H1 (cell line): ENCODE measurements around the gene TIAM2. TPM values are rescaled to one million over a fixed set of nuclear protein-coding genes. Genes with fewer than 3 reads are reported as not detected.

Source experiments
- CTCF ChIA-PET: fragments of 300-600 bp; sonication (Branson Sonifier 250); formaldehyde crosslinking; loops from one replicate; lab custom pipeline; 2021; ENCODE audit not compliant: partially characterized antibody; lab: Charles Lee
- POLR2A ChIA-PET: fragments of 300-600 bp; sonication (Branson Sonifier 250); formaldehyde crosslinking; loops from one replicate; lab custom pipeline; 2021; ENCODE audit warnings: inconsistent platforms; ENCODE audit not compliant: partially characterized antibody; lab: Charles Lee
- DNase-seq, 2 experiments: peaks; one replicate each; pipeline versions ENCODE4 v3.0.0 to v3.0.0-alpha.2; 2010 to 2022; ENCODE audit warnings: low spot score in 2 of 2, low read depth in 1 of 2, mixed read lengths in 1 of 2
- FAIRE-seq: peaks from 2 replicates; lab custom pipeline; 2011; peaks lifted over from hg19 to GRCh38; lab: Jason Lieb, UNC
- H2AFZ ChIP-seq: 2 replicates; pipeline ENCODE4 v1.8.1; 2012; ENCODE audit warnings: low read length, inconsistent platforms
- H2AK5ac ChIP-seq: 2 replicates; pipeline ENCODE4 v1.6.1; 2013; ENCODE audit warnings: low read depth, low read length
- H2BK120ac ChIP-seq: replicated peaks from 2 replicates; pipeline ENCODE3; 2013; ENCODE audit warnings: low read depth, low read length, inconsistent platforms
- H2BK12ac ChIP-seq: 2 replicates; pipeline ENCODE4 v1.6.1; 2013; ENCODE audit warnings: low read depth, low read length
- H2BK15ac ChIP-seq: 2 replicates; pipeline ENCODE4 v1.6.1; 2013; ENCODE audit warnings: low read length
- H2BK20ac ChIP-seq: 2 replicates; pipeline ENCODE4 v1.6.1; 2013; ENCODE audit warnings: low read length
- H2BK5ac ChIP-seq: 2 replicates; pipeline ENCODE4 v1.6.1; 2013; ENCODE audit warnings: low read depth, low read length
- H3K14ac ChIP-seq: 2 replicates; pipeline ENCODE4 v1.6.1; 2013; ENCODE audit warnings: inconsistent platforms; ENCODE audit not compliant: insufficient read length
- H3K18ac ChIP-seq: 2 replicates; pipeline ENCODE4 v1.6.1; 2013; ENCODE audit warnings: low read length; ENCODE audit errors: extremely low read depth
- H3K23ac ChIP-seq: 2 replicates; pipeline ENCODE4 v1.6.1; 2013; ENCODE audit warnings: inconsistent platforms; ENCODE audit not compliant: insufficient read length
- H3K23me2 ChIP-seq: 2 replicates; pipeline ENCODE4 v1.6.1; 2013; ENCODE audit warnings: low read depth, low read length
- H3K27ac ChIP-seq: 2 replicates; pipeline ENCODE4 v1.6.1; 2011; ENCODE audit warnings: low read depth, low read length, inconsistent platforms
- H3K27me3 ChIP-seq, 4 experiments: replicated peaks in 1 of 4; 1 replicate in 1 of 4; 2 replicates in 3 of 4; pipeline versions ENCODE4 v1.6.1 to v1.8.1; 2011 to 2013; ENCODE audit warnings: low read length in 3 of 4, mild to moderate bottlenecking in 3 of 4, inconsistent platforms in 2 of 4, mixed read lengths in 2 of 4, moderate library complexity in 1 of 4; ENCODE audit not compliant: control insufficient read depth in 3 of 4, insufficient read depth in 3 of 4; ENCODE audit errors: extremely low read depth in 1 of 4
- H3K36me3 ChIP-seq, 4 experiments: 2 replicates each; pipeline versions ENCODE4 v1.6.1 to v1.8.1; 2011 to 2013; ENCODE audit warnings: mild to moderate bottlenecking in 4 of 4, low read length in 3 of 4, moderate library complexity in 2 of 4, control low read depth in 1 of 4, inconsistent platforms in 1 of 4; ENCODE audit not compliant: insufficient read depth in 4 of 4, control insufficient read depth in 2 of 4
- H3K4ac ChIP-seq: replicated peaks from 2 replicates; pipeline ENCODE3; 2013; ENCODE audit warnings: low read length, low read depth, mixed read lengths, inconsistent platforms; ENCODE audit not compliant: insufficient read length
- H3K4me1 ChIP-seq, 4 experiments: replicated peaks in 1 of 4; 1 replicate in 1 of 4; 2 replicates in 3 of 4; pipeline versions ENCODE4 v1.6.1 to v1.8.1; 2011 to 2013; ENCODE audit warnings: low read length in 3 of 4, inconsistent platforms in 2 of 4, mixed read lengths in 1 of 4; ENCODE audit not compliant: insufficient read depth in 4 of 4, control insufficient read depth in 3 of 4
- H3K4me2 ChIP-seq, 2 experiments: 2 replicates each; pipeline versions ENCODE4 v1.6.1 to v1.8.1; 2011 to 2013; ENCODE audit warnings: low read depth in 2 of 2, low read length in 2 of 2, control low read depth in 1 of 2, inconsistent platforms in 1 of 2, mild to moderate bottlenecking in 1 of 2; ENCODE audit not compliant: insufficient read depth in 1 of 2
- H3K4me3 ChIP-seq, 4 experiments: fragments of 200-600, 300-600 bp in 1 of 4; sonication (generic), shearing (Covaris generic), sonication (Bioruptor Twin) in 1 of 4; 2 replicates each; pipeline versions ENCODE4 v1.5.1 to v1.8.1; 2011 to 2016; ENCODE audit warnings: low read length in 4 of 4, low read depth in 3 of 4, control low read depth in 2 of 4, inconsistent platforms in 2 of 4, mild to moderate bottlenecking in 2 of 4, mixed read lengths in 1 of 4, moderate library complexity in 1 of 4; ENCODE audit not compliant: insufficient read depth in 2 of 4; ENCODE audit errors: extremely low read depth in 1 of 4
- H3K56ac ChIP-seq: replicated peaks from 2 replicates; pipeline ENCODE3; 2013; ENCODE audit warnings: low read depth, mild to moderate bottlenecking, mixed read lengths, low read length, inconsistent platforms; ENCODE audit not compliant: insufficient read length
- H3K79me1 ChIP-seq: 2 replicates; pipeline ENCODE4 v1.6.1; 2013; ENCODE audit warnings: low read depth, low read length, control low read depth
- H3K79me2 ChIP-seq, 2 experiments: 2 replicates each; pipeline versions ENCODE4 v1.6.1 to v1.8.1; 2012 to 2013; ENCODE audit warnings: low read length in 2 of 2, mild to moderate bottlenecking in 2 of 2, inconsistent platforms in 1 of 2; ENCODE audit not compliant: insufficient read depth in 2 of 2, control insufficient read depth in 1 of 2
- H3K9ac ChIP-seq, 4 experiments: replicated peaks in 1 of 4; 1 replicate in 1 of 4; 2 replicates in 3 of 4; pipeline versions ENCODE4 v1.6.1 to v1.8.1; 2011 to 2013; ENCODE audit warnings: low read depth in 3 of 4, low read length in 3 of 4, control low read depth in 2 of 4, mild to moderate bottlenecking in 2 of 4, moderate library complexity in 2 of 4, inconsistent platforms in 1 of 4; ENCODE audit errors: extremely low read depth in 1 of 4
- H3K9me3 ChIP-seq, 2 experiments: 2 replicates each; pipeline versions ENCODE4 v1.6.1 to v1.8.1; 2012 to 2013; ENCODE audit warnings: mild to moderate bottlenecking in 2 of 2, moderate library complexity in 2 of 2, control low read depth in 1 of 2, inconsistent platforms in 1 of 2, low read depth in 1 of 2, low read length in 1 of 2, mixed read lengths in 1 of 2; ENCODE audit not compliant: insufficient read depth in 2 of 2
- H4K20me1 ChIP-seq, 2 experiments: replicated peaks in 1 of 2; 2 replicates each; pipeline versions ENCODE3 to v1.8.1; 2011 to 2013; ENCODE audit warnings: inconsistent platforms in 2 of 2, low read length in 2 of 2, mild to moderate bottlenecking in 1 of 2; ENCODE audit not compliant: insufficient read depth in 2 of 2, control insufficient read depth in 1 of 2
- H4K5ac ChIP-seq: 2 replicates; pipeline ENCODE4 v1.6.1; 2013; ENCODE audit warnings: low read length, low read depth, mixed read lengths, inconsistent platforms; ENCODE audit not compliant: insufficient read length
- H4K8ac ChIP-seq: 2 replicates; pipeline ENCODE4 v1.8.0; 2013; ENCODE audit warnings: mild to moderate bottlenecking, moderate library complexity, low read length, inconsistent platforms; ENCODE audit not compliant: insufficient read depth; ENCODE audit errors: extremely low read depth
- H4K91ac ChIP-seq: replicated peaks from 2 replicates; pipeline ENCODE3; 2013; ENCODE audit warnings: low read length, mixed read lengths, inconsistent platforms; ENCODE audit not compliant: insufficient read length
- BCL11A ChIP-seq, 2 experiments: IDR thresholded peaks; one replicate each; pipeline ENCODE4 v1.6.1; 2011; ENCODE audit warnings: low read depth in 2 of 2, low read length in 2 of 2, mild to moderate bottlenecking in 2 of 2
- CREB1 ChIP-seq: IDR thresholded peaks from 2 replicates; pipeline ENCODE4 v1.6.1; 2012; ENCODE audit warnings: inconsistent platforms
- GTF2F1 ChIP-seq: IDR thresholded peaks from 2 replicates; pipeline ENCODE4 v1.6.1; 2012; ENCODE audit warnings: low read depth, low read length, improper control_type of control experiment, borderline replicate concordance
- KDM4A ChIP-seq: IDR thresholded peaks from one replicate; pipeline ENCODE4 v1.7.1; 2012; ENCODE audit warnings: low read depth, mild to moderate bottlenecking, moderate library complexity, low read length, inconsistent platforms; ENCODE audit not compliant: severe bottlenecking
- MAFK ChIP-seq: IDR thresholded peaks from 2 replicates; pipeline ENCODE4 v1.6.1; 2012; ENCODE audit warnings: low read depth, mild to moderate bottlenecking, improper control_type of control experiment, low read length
- NRF1 ChIP-seq: IDR thresholded peaks from 2 replicates; pipeline ENCODE4 v1.6.1; 2011; ENCODE audit warnings: mild to moderate bottlenecking, low read depth, low read length, improper control_type of control experiment
- SAP30 ChIP-seq: fragments of 300-600 bp; sonication (generic); IDR thresholded peaks from 2 replicates; pipeline ENCODE4 v1.7.1; 2012; ENCODE audit warnings: low read length, moderate library complexity, mild to moderate bottlenecking, inconsistent platforms; ENCODE audit not compliant: insufficient read depth, insufficient replicate concordance
- SIRT6 ChIP-seq: IDR thresholded peaks from one replicate; pipeline ENCODE4 v1.7.1; 2012; ENCODE audit warnings: low read length, inconsistent platforms
- SP4 ChIP-seq: IDR thresholded peaks from 2 replicates; pipeline ENCODE4 v1.6.1; 2012; ENCODE audit warnings: low read length, inconsistent platforms
- WGBS, 2 experiments: shearing (Covaris generic) in 1 of 2; methylation state at CpG; one replicate each; pipeline versions ENCODE4 v1.1.6 to v1.1.7; 2013 to 2015; ENCODE audit warnings: low lambda C conversion rate in 2 of 2, mixed read lengths in 2 of 2, inconsistent platforms in 1 of 2, low coverage in 1 of 2, missing lambda C conversion rate in 1 of 2; ENCODE audit not compliant: insufficient replicate concordance in 2 of 2, insufficient coverage in 1 of 2, insufficient read length in 1 of 2; ENCODE audit errors: extremely low coverage in 1 of 2, missing lambda C conversion rate in 1 of 2; 5-methylcytosine and 5-hydroxymethylcytosine counted together
- polyA plus RNA-seq, 7 experiments: library from polyadenylated mRNA; depleted of rRNA in 3 of 7; stranded (reverse) in 5 of 7; unstranded in 2 of 7; fragments of >200 nt in 5 of 7; fragments of 200-250 nt in 2 of 7; gene quantifications; 1 replicate in 5 of 7; 2 replicates in 1 of 7; 4 replicates in 1 of 7; pipeline versions ENCODE4 v1.2.1 to v1.2.3, GENCODE V29; 2011 to 2013; ENCODE audit warnings: missing spikeins in 2 of 7, mixed read lengths in 2 of 7
- total RNA-seq: library from RNA; stranded (reverse); fragmentation: NEBNext Ultra II Directional; extraction: Animal tissue kit (Norgen Biotek cat#: 25700); gene quantifications from 2 replicates; pipeline ENCODE4 v1.2.1, GENCODE V29; 2021
- TF ChIP-seq, protein P1 (sequence below): IDR thresholded peaks from 2 replicates; pipeline ENCODE4 v1.6.1; 2012; ENCODE audit warnings: low read length, inconsistent platforms
- TF ChIP-seq, protein P2 (sequence below): IDR thresholded peaks from 2 replicates; pipeline ENCODE4 v1.6.1; 2011; ENCODE audit warnings: low read length, improper control_type of control experiment

Gene TIAM2
- total and polyA plus RNA-seq, 2 of the 8 experiments (the other 6 are each of a cell fraction or from before 2014, with no cell fraction given), result 7.4 to 23.9 TPM

DNA sequence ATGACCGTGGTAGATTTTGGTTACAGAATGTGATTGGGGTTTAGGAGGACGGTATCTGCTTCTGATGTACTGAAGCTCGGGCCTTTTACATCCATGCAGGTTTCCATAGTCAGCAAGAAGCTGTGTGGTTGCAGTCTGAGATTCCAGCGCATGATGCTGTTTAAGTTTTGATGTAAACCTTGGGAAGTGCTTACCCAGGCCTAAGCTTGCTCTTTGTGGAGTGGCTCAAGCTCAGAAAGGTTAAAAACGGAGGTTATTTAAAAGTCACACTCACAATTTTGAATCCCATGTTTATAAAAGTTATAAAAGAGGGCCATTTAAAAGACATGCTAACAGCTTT lies 121.4 kb downstream of the TIAM2 start:
- H3K23ac ChIP-seq, result no peak overlapping the region
- H3K36me3 ChIP-seq, result no peaks in the 10 kb centered on the region
- H2BK15ac ChIP-seq, result 0 out of 2 replicates have a peak overlapping the region, but pooled peaks have one; percentile 10
- no peak overlapping the region; the same call in 1 of the 2 replicates for H2BK5ac ChIP-seq
- H3K4me3 ChIP-seq, result no peak overlapping the region
- H3K9ac ChIP-seq, result no peak overlapping the region
- no peak overlapping the region for H3K4ac ChIP-seq
- no peak overlapping the region for H2BK120ac ChIP-seq
- H4K8ac ChIP-seq, result no peak overlapping the region
- peaks cover 4 to 20% (median 15%) of the 10 kb centered on the region in 4 experiments; a peak in 5 of 7 replicates for H3K4me1 ChIP-seq
- DNase-seq, result no peak
- H2AFZ ChIP-seq, result no peak overlapping the region
- no peak overlapping the region for H4K5ac ChIP-seq
- 88% methylated on average over 5 of the region's 5 CpGs; no CpG with 5 or more reads in 1 of the 2 experiments for WGBS, 2 experiments
- H3K79me2 ChIP-seq, result no peaks in the 10 kb centered on the region
- no peaks in the 10 kb centered on the region for H4K20me1 ChIP-seq
- no peak overlapping the region for H3K27ac ChIP-seq
- H3K14ac ChIP-seq, result no peak overlapping the region
- no peak for FAIRE-seq
- H2BK12ac ChIP-seq, result no peak overlapping the region
- H2BK20ac ChIP-seq, result no peak overlapping the region
- no peaks in the 10 kb centered on the region for H3K23me2 ChIP-seq
- no peaks in the 10 kb centered on the region; the same call in 1 of the 2 replicates for H3K79me1 ChIP-seq
- H3K9me3 ChIP-seq, result no peaks in the 10 kb centered on the region
- H3K56ac ChIP-seq, result no peak overlapping the region
- H3K4me2 ChIP-seq, result no peak overlapping the region
- no peak overlapping the region for H2AK5ac ChIP-seq
- H4K91ac ChIP-seq, result no peak overlapping the region
- no peaks in the 10 kb centered on the region for H3K27me3 ChIP-seq
- CTCF ChIA-PET, result interaction anchor here (0.7 to 1.8 kb wide), 4 partner anchors 35 to 131 kb away, joined by 3 to 5 read pairs (median 3); no protein-coding TSS in a partner anchor
- no peak overlapping the region for H3K18ac ChIP-seq
- POLR2A ChIA-PET, result interaction anchor here (1.1 kb wide), 1 partner anchor 17 kb away, joined by 3 read pairs; no protein-coding TSS in a partner anchor
- TF ChIP-seq NRF1 (no peak), SP4 (no peak), KDM4A (no peak), MAFK (no peak), GTF2F1 (no peak), SAP30 (no peak), BCL11A (IDR thresholded peaks at IDR 0.05; ENCODE audit: low read depth in 2 of 2, low read length in 2 of 2) (no peak), SIRT6 (no peak), CREB1 (no peak)
- TF ChIP-seq, protein P1, sequence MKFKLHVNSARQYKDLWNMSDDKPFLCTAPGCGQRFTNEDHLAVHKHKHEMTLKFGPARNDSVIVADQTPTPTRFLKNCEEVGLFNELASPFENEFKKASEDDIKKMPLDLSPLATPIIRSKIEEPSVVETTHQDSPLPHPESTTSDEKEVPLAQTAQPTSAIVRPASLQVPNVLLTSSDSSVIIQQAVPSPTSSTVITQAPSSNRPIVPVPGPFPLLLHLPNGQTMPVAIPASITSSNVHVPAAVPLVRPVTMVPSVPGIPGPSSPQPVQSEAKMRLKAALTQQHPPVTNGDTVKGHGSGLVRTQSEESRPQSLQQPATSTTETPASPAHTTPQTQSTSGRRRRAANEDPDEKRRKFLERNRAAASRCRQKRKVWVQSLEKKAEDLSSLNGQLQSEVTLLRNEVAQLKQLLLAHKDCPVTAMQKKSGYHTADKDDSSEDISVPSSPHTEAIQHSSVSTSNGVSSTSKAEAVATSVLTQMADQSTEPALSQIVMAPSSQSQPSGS, result no peak
- TF ChIP-seq, protein P2, sequence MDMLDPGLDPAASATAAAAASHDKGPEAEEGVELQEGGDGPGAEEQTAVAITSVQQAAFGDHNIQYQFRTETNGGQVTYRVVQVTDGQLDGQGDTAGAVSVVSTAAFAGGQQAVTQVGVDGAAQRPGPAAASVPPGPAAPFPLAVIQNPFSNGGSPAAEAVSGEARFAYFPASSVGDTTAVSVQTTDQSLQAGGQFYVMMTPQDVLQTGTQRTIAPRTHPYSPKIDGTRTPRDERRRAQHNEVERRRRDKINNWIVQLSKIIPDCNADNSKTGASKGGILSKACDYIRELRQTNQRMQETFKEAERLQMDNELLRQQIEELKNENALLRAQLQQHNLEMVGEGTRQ, result no peak
